DOHH2 (cell line): ENCODE measurements around the gene L3MBTL4.

Source experiments
- EZH2phosphoT487 ChIP-seq: fragments of 200-600 bp; sonication (generic); IDR thresholded peaks from 2 replicates; pipeline ENCODE4 v1.6.1; 2017; ENCODE audit warnings: borderline replicate concordance, mild to moderate bottlenecking, antibody characterized with exemption, low read length, moderate library complexity, mixed read lengths
- TF ChIP-seq, protein P1 (sequence below): fragments of 200-600 bp; sonication (generic); IDR thresholded peaks from one replicate; pipeline ENCODE4 v1.5.1; 2014; ENCODE audit warnings: antibody characterized with exemption, mild to moderate bottlenecking, low read depth, low read length; ENCODE audit not compliant: poor library complexity, severe bottlenecking

DNA sequence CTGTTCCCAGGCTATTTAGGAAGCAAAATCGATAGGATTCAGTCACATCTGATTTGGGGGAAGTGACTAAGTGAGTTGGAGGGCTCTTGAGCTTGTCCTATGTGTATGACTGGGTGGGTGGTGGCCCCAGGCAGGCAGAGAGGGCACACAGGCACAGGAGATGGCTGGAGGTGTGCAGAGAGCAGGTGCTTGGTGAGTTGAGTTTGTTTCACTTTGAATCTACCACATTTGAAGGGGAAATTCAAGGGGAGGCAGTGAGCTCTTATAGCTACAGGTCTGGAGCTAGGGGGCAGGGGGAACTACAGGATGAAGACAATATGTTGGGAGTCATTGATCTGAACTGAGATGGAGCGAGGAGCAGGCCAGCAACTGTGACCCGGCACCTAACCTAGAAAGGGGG, 476.9 kb downstream of the L3MBTL4 start:
- TF ChIP-seq, protein P1, sequence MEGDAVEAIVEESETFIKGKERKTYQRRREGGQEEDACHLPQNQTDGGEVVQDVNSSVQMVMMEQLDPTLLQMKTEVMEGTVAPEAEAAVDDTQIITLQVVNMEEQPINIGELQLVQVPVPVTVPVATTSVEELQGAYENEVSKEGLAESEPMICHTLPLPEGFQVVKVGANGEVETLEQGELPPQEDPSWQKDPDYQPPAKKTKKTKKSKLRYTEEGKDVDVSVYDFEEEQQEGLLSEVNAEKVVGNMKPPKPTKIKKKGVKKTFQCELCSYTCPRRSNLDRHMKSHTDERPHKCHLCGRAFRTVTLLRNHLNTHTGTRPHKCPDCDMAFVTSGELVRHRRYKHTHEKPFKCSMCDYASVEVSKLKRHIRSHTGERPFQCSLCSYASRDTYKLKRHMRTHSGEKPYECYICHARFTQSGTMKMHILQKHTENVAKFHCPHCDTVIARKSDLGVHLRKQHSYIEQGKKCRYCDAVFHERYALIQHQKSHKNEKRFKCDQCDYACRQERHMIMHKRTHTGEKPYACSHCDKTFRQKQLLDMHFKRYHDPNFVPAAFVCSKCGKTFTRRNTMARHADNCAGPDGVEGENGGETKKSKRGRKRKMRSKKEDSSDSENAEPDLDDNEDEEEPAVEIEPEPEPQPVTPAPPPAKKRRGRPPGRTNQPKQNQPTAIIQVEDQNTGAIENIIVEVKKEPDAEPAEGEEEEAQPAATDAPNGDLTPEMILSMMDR = no peak
- TF ChIP-seq EZH2phosphoT487 = no peak
